Hematopoietic multipotent progenitor cell treated with erythropoietin and hydrocortisone succinate and interleukin-3 and kit ligand, for 8 days (in vitro differentiated cells): Measurements from ENCODE around the gene SF3A2.

ENCODE experiments used
- DNase-seq: peaks from one replicate; pipeline ENCODE4 v3.0.0-alpha.2; 2015

The SF3A2 gene

GRCh38 chr19:2255112-2255845 is 18.7 kb downstream of the SF3A2 start:
- DNase-seq: no peak

- no peak for DNase-seq
Observed at GRCh38 chr19:2255982-2256685, 19.5 kb downstream of the SF3A2 start, which contains the start of gene JSRP1. TSS of gene JSRP1 (minus strand) at chr19:2256417. CDS start at chr19:2255314, 1,103 bp downstream.

GRCh38 chr19:2259336-2259735 is 22.7 kb downstream of the SF3A2 start:
- no peak for DNase-seq

- DNase-seq: no peak
Observed at GRCh38 chr19:2260341-2260805, 23.7 kb downstream of the SF3A2 start.

GRCh38 chr19:2261438-2262172 is 25.0 kb downstream of the SF3A2 start:
- peak; percentile 75 for DNase-seq

GRCh38 chr19:2266183-2266993 is 29.8 kb downstream of the SF3A2 start:
- peak; percentile 91 for DNase-seq

- DNase-seq: no peak
Observed at GRCh38 chr19:2268480-2268830, 31.8 kb downstream of the SF3A2 start.

- DNase-seq: no peak
Observed at GRCh38 chr19:2268861-2269243, 32.2 kb downstream of the SF3A2 start.

GRCh38 chr19:2269244-2270156 is 32.9 kb downstream of the SF3A2 start:
- DNase-seq: peak; percentile 94

GRCh38 chr19:2270157-2270422 is 33.5 kb downstream of the SF3A2 start:
- DNase-seq: no peak

GRCh38 chr19:2270423-2271233 is 34.0 kb downstream of the SF3A2 start:
- DNase-seq: peak; percentile 66

GRCh38 chr19:2271234-2272103 is 34.8 kb downstream of the SF3A2 start:
- no peak for DNase-seq

GRCh38 chr19:2273356-2274184 is 36.9 kb downstream of the SF3A2 start:
- peak; percentile 71 for DNase-seq

GRCh38 chr19:2274185-2274711 is 37.6 kb downstream of the SF3A2 start:
- DNase-seq: no peak

- DNase-seq: peak; percentile 76
Observed at GRCh38 chr19:2274931-2275535, 38.4 kb downstream of the SF3A2 start.

- DNase-seq: no peak
Observed at GRCh38 chr19:2275588-2276428, 39.2 kb downstream of the SF3A2 start.

GRCh38 chr19:2276429-2276986 is 39.9 kb downstream of the SF3A2 start:
- DNase-seq: no peak
